ENCODE measurements around the gene NEK6. TPM values are rescaled to one million over a fixed set of nuclear protein-coding genes. Genes with fewer than 3 reads are reported as not detected.
A peak's percentile ranks its signal among the peaks of the same experiment; 100 is the strongest.

Gene NEK6
- total RNA-seq, 1 donor from 2014 or later, result 23.5 TPM

- no peak for DNase-seq (ENCODE audit: low read depth)
- no peak overlapping the region for H3K4me3 ChIP-seq (ENCODE audit: low read depth, low read length)
- no peak for TF ChIP-seq CTCF (conservative IDR thresholded peaks at IDR 0.05; ENCODE audit: low read depth, low read length)
Observed at GRCh38 chr9:124352616-124353015, 94.9 kb downstream of the NEK6 start.

DNA sequence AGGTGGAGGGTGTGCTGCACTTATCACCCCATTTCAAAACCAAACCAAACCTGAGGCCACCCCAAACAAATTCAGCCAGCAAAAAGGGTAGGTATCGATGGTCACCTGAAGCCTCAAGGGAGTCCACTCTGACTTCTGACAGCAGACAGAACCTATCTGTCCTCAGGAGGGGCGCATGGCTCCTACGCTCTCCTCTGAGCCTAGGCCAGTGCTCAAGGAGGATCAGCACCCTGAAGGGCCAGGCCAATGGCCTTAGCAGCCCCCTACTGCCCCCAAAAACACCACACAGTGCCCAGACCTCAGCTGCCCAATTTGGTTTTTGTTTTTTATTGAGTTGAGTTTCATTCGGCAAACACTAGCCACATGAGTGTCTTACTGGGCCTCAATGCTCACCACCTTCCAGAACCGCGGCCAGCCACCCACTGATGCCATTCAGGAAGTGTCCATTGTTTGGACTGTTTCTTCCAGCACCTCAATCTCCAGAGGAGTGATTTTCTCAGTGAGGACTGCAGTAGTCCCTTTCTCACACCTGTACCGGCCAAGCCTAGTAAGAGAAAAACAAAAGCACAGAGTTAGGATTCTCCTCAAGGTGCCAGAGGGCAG is 95.5 kb downstream of the NEK6 start:
- H3K4me3 ChIP-seq (ENCODE audit: low read depth, low read length), result no peak overlapping the region
- no peak for DNase-seq (ENCODE audit: low read depth)
- no peak for TF ChIP-seq CTCF (conservative IDR thresholded peaks at IDR 0.05; ENCODE audit: low read depth, low read length)

GRCh38 chr9:124353811-124354274 is 96.1 kb downstream of the NEK6 start:
- no peak overlapping the region for H3K4me3 ChIP-seq (ENCODE audit: low read depth, low read length)
- no peak for TF ChIP-seq CTCF (conservative IDR thresholded peaks at IDR 0.05; ENCODE audit: low read depth, low read length)
- DNase-seq (ENCODE audit: low read depth), result peak; percentile 69

DNA sequence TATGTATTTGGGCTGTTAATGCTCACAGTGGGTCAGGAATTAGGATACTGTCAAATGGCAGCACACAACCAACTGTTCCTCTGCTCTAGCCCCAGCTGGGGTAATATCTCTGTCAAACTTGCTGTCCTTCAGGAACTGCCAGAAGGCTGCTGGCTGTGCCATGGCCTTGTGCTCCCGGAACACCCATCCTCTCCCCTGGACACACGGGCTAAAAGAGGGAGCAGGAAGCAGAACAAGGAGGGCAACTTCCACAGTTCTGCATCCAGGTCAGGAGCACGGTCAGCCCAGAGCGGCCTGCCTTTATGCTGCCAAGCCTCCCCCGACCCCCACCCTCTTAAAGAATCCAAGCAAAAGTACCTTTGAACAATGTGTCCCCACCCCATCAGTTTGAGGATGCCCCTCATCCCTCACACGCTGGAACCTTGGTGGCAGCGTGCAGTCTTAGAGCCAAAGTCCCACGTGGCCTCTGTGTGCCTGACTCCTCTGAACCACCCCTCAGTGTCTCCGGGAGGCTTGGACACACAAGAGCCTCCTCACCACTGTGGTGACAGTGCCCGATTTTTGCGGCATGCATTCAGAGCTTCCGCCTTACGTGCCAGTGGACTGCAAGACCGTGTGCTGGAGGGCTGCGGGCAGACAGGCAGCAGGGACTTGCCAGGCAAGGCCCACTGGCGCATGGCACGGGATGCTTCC is 96.7 kb downstream of the NEK6 start:
- DNase-seq (ENCODE audit: low read depth), result no peak
- H3K4me3 ChIP-seq (ENCODE audit: low read depth, low read length), result no peak overlapping the region
- TF ChIP-seq CTCF (conservative IDR thresholded peaks at IDR 0.05; ENCODE audit: low read depth, low read length), result no peak

DNA sequence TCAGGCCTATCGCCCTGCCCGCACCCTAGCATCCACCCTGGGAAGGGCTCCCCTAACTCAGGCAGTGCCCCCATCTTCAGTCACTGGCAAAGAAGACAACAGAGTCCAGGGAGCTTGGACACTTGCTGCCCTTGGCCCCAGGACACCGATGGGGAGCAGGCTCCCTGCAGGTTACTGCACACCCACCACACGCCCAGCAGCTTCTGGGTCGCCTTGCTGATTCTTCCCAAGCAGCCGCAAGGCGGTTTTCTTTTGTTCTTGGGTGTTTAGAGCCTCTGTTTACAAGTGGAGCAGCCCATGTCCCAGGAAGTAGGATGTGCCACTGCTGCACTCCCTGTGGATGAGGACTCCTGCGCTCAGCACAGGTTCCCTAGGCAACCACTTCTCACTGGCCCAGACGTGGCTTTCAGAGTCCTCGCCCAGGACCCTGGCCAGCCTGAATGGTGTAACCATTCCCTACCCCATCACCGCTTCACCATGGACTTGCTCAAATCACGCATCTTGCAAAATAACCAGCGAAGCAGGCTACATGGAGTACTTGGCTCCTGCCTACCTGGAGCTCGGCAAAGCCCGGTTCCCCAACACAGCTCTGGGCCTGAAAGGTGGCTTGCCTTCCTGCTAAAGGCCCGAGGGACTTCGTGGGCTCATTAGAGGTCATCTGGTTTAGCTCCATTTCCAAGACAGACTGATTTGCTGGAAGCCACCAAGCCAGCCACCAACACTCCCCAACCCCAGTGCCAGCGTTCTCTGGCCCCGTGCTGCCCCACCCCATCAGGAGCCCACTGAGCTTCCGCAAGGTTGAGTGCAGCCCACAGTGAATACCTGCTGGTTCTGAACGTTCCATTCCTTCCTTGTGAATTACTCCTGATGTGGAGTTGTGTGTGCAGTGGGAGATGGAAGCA is 97.5 kb downstream of the NEK6 start:
- no peak overlapping the region for H3K4me3 ChIP-seq (ENCODE audit: low read depth, low read length)
- TF ChIP-seq CTCF (conservative IDR thresholded peaks at IDR 0.05; ENCODE audit: low read depth, low read length), result no peak
- DNase-seq (ENCODE audit: low read depth), result no peak

DNA sequence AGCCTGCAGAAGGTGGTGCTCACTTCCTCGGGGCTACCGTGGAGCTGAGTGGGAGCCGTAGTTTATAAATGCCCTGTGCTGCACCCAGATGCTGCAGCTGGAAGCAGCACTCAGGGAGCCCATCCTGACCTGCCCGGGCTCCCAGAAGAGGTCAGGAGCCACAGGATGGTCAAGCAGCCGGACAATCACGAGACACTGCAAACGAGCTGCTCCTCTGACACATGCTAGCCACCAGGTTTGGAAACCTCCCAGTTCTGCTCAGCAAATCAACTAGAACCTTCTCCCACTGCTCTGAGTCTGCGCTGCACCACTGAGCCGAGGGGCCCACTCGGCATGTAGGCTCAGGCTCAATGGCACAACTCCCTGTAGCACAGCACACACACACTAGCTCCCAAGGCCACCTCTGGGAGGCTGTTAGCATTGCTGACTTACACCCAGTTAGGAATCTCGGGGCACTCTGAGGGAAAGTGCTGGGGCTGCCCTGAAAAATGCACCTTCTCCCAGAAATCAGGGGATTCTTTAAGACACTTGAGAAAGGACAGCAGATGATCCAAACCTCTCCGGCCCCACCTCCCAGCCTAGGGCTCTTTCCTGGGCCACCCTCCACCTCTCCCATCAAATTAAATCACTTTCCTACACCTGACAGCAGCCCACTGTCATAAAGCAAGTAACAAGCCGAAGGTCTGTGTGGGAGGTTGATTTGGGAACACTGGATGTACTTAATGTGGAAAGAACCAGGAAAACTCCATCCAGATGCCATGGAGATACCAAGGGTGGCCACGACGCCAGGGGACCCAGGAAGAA is 98.4 kb downstream of the NEK6 start:
- no peak for DNase-seq (ENCODE audit: low read depth)
- no peak for TF ChIP-seq CTCF (conservative IDR thresholded peaks at IDR 0.05; ENCODE audit: low read depth, low read length)
- H3K4me3 ChIP-seq (ENCODE audit: low read depth, low read length), result no peak overlapping the region

Measured in epithelial cell of proximal tubule (primary cell).